Heart left ventricle (tissue), 16 donors: ENCODE measurements around the gene NEFH. TPM values are rescaled to one million over a fixed set of nuclear protein-coding genes. Genes with fewer than 3 reads are reported as not detected.

Experiments used
- ATAC-seq, 4 donors: fragments of 200-7000 bp; cut with Tn5 transposase; one replicate each; pipeline ENCODE4 v1.9.1; 2020 to 2022; ENCODE audit warnings: moderate library complexity in 4 of 4, mild to moderate bottlenecking in 3 of 4, moderate number of reproducible peaks in 1 of 4
- DNase-seq, 5 donors: peaks; one replicate each; pipeline ENCODE4 v3.0.0-alpha.2; 2020
- H3K27ac ChIP-seq, 12 donors: fragments of 200-600 bp; sonication (generic) in 4 of 12; one replicate each; pipeline versions ENCODE4 v1.5.0 to v1.8.0; 2016 to 2022; ENCODE audit warnings: mild to moderate bottlenecking in 2 of 12
- H3K27me3 ChIP-seq, 9 donors: fragments of 200-600 bp; sonication (generic) in 2 of 9; one replicate each; pipeline versions ENCODE4 v1.5.1 to v1.8.0; 2016 to 2022; ENCODE audit warnings: mild to moderate bottlenecking in 3 of 9
- H3K36me3 ChIP-seq, 9 donors: fragments of 200-600 bp; sonication (generic) in 2 of 9; one replicate each; pipeline versions ENCODE4 v1.5.0 to v1.8.0; 2018 to 2022; ENCODE audit warnings: mild to moderate bottlenecking in 2 of 9
- H3K4me1 ChIP-seq, 12 donors: fragments of 200-600 bp; sonication (generic) in 4 of 12; one replicate each; pipeline versions ENCODE4 v1.5.0 to v1.8.0; 2016 to 2022; ENCODE audit warnings: mild to moderate bottlenecking in 3 of 12
- H3K4me3 ChIP-seq, 12 donors: fragments of 200-600 bp; sonication (generic) in 4 of 12; one replicate each; pipeline versions ENCODE4 v1.5.0 to v1.8.0; 2017 to 2022; ENCODE audit warnings: mild to moderate bottlenecking in 9 of 12, moderate library complexity in 4 of 12
- H3K9me3 ChIP-seq, 12 donors: fragments of 200-600 bp; sonication (generic) in 4 of 12; one replicate each; pipeline versions ENCODE4 v1.5.0 to v1.8.0; 2016 to 2022; ENCODE audit warnings: mild to moderate bottlenecking in 1 of 12
- CTCF ChIP-seq, 12 donors: fragments of 200-600 bp; sonication (generic) in 4 of 12; IDR thresholded peaks; one replicate each; pipeline versions ENCODE4 v1.5.0 to v1.8.0; 2018 to 2022; ENCODE audit warnings: antibody characterized with exemption in 12 of 12, mild to moderate bottlenecking in 5 of 12
- POLR2A ChIP-seq, 2 donors: fragments of 450-650 bp; IDR thresholded peaks; one replicate each; pipeline ENCODE4 v1.6.1; 2017; ENCODE audit warnings: antibody characterized with exemption in 2 of 2, mild to moderate bottlenecking in 2 of 2, moderate library complexity in 2 of 2
- WGBS, 4 donors: extraction: QIAGEN DNeasy Blood & Tissue Kit in 2 of 4; methylation state at CpG; one replicate each; pipeline versions ENCODE4 v1.1.5 to v1.1.7; 2013 to 2018; 5-methylcytosine and 5-hydroxymethylcytosine counted together
- intact Hi-C, 10 donors: fragments of 100-400 bp; cut with DNase I; formaldehyde crosslinking; loops; one replicate each; pipeline versions ENCODE4 v1.11.1 to v1.14.2; 2022
- polyA plus RNA-seq, 2 donors: library from polyadenylated mRNA; stranded (reverse); fragments of 200-250 nt; gene quantifications; one replicate each; pipeline ENCODE4 v1.2.3, GENCODE V29; 2013
- total RNA-seq, 9 donors: library from RNA; depleted of rRNA in 2 of 9; stranded (reverse); fragments of >200 nt in 2 of 9; fragmentation: NEBNext Ultra II Directional in 3 of 9; extraction: Animal tissue kit (Norgen Biotek cat#: 25700) in 3 of 9; gene quantifications; one replicate each; pipeline versions ENCODE4 v1.1.0 to v1.2.4, GENCODE V29; 2016 to 2023
- donor health status: ischemic (EF 13 %, LVEDD 7.1; RV severe dilation, severe dysfunction).
- donor health status: healthy with polysubstance abuse.
- donor health status: DM: no; HTN: yes; CAD: no.
- donor health status: DM: no; HTN: no; CAD: no.
- donor health status: ischemic (EF 25% LVEDD 6.9; RV normal size, moderate dysfunction).
- donor health status: ischemic (EF 25% LVEDD 5.7; RV mildly dilated, moderate dysfunction).
- donor health status: healthy.
- donor health status: DM: yes; HTN: yes; CAD: no.
- donor health status: ischemic (EF 35%, LVEDD 5.7; RV mildly dilated, moderate dysfunction).
- donor health status: nonischemic (EF 11% LVEDD 7.7; RV severe dilation, severe dysfunction).
- donor health status: DM: yes; HTN: yes; CAD: no.
- donor health status: PGD.
- donor health status: ischemic (EF 29% LVEDD 5.4; RV normal size, mild dysfunction).
- donor health status: nonischemic (EF 23%, LVEDD 6.1; RV moderate dilation, normal function).

Gene NEFH
- total and polyA plus RNA-seq, 11 donors = 0.07 to 0.51 (median 0.13) TPM; not detected in 1

DNA sequence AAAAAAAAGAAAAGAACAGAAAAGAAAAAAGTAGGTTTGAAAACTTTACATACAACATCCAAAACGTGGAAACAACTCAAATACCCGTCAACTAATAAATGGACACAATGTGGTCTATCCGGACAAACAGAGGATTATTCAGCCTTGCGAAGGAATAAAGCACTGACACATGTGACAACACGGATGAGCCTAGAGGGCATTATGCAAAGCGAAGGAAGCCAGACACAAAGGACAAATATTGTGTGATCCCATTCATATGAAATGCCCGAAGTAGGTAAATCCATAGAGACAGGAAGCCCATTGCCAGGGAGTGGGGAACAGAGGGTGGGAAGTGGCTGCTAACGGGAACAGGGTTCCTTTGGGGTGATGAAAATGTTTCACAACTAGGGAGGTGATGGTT is 29.8 kb upstream of the NEFH start:
- no peak for DNase-seq
- ATAC-seq = no peak
- Histone ChIP-seq H3K4me1 (no peaks in the 10 kb centered on the region), H3K27me3 (no peaks in the 10 kb centered on the region), H3K36me3 (no peaks in the 10 kb centered on the region), H3K4me3 (no peak overlapping the region), H3K27ac (no peak overlapping the region), H3K9me3 (no peaks in the 10 kb centered on the region)
- WGBS, 4 donors = 83 to 88% (median 83%) methylated on average over 8 of the region's 8 CpGs
- intact Hi-C loops = no loop called here
- no peak for TF ChIP-seq CTCF (IDR thresholded peaks at IDR 0.05)
- TF ChIP-seq POLR2A (IDR thresholded peaks at IDR 0.05) = no peak

DNA sequence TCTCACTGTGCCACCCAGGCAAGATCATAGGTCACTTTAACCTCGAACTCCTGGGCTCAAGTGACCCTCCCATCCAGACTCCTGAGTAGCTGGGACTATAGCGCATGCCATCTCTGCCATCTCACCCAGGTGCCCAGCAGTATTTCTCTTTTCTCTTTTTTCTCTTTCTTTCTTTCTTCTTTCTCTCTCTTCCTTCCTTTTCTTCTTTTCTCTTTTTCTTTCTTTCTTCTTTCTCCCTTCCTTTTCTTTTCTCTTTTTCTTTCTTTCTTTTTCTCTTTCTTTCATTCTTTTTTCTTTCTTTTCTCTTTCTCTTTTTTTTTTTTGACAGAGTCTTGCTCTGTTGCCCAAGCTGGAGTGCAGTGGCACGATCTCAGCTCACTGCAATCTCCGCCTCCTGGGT is 28.2 kb upstream of the NEFH start:
- Histone ChIP-seq H3K27ac (no peak overlapping the region), H3K4me1 (no peaks in the 10 kb centered on the region), H3K27me3 (no peaks in the 10 kb centered on the region), H3K4me3 (no peak overlapping the region), H3K36me3 (no peaks in the 10 kb centered on the region), H3K9me3 (no peaks in the 10 kb centered on the region)
- no peak for TF ChIP-seq POLR2A (IDR thresholded peaks at IDR 0.05)
- intact Hi-C loops = no loop called here
- ATAC-seq (no peak), DNase-seq (no peak)
- WGBS, 4 donors = 88 to 95% (median 91%) methylated on average over 4 of the region's 4 CpGs

DNA sequence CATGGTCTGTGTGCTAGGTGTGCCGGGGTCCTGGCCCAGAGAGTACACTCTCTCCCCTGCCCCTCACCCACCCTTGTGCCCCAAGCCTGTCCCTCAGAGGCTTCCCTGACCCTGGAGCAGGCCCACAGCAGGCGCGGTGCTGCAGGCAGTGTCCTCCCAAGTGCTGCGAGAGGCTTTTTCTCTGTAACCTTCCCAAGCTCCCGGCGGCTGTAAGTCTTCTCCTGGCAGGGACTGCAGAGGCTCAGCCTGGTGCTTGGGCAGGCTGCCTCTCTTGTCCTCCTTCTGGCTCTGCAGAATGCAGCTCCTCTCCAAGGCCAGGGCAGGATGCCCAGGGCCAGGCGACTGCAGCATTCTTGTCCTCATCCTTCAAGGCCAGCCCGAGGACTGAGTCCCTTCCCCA is 25.7 kb upstream of the NEFH start:
- intact Hi-C loops = no loop called here
- H3K4me3 ChIP-seq = no peak overlapping the region
- DNase-seq (no peak), ATAC-seq (peak in 1 of 4 donors; percentile 41)
- no peaks in the 10 kb centered on the region for H3K36me3 ChIP-seq
- H3K9me3 ChIP-seq = no peaks in the 10 kb centered on the region
- H3K4me1 ChIP-seq = no peaks in the 10 kb centered on the region
- WGBS, 4 donors = 60 to 67% (median 63%) methylated on average over 7 to 8 of the region's 8 CpGs
- TF ChIP-seq CTCF (IDR thresholded peaks at IDR 0.05) = no peak
- TF ChIP-seq POLR2A (IDR thresholded peaks at IDR 0.05) = no peak
- H3K27me3 ChIP-seq = no peaks in the 10 kb centered on the region
- H3K27ac ChIP-seq = no peak overlapping the region

DNA sequence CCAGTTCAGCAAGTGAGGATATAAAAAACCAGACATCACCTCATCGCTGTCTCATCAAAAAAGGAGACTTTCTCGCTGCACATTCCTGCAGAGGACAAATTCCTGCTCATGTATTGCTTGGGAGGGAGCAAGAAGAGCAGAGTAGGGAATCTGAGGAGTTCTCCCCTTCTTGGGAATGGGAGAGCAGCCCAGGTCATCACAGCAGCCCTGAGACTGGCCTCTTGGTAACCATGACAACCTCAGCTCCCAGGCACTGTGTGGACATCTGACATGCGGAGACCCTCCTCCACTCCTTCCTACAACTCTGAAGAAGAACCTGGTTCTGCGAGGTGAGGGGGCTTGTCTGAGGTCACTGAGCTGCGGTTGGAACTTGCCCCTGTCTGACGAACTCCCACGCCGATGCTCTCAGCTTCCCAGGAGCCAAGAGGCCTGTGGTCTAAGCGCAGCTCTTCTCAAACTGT is 23.8 kb upstream of the NEFH start:
- H3K27me3 ChIP-seq = no peaks in the 10 kb centered on the region
- H3K27ac ChIP-seq = no peak overlapping the region
- no peaks in the 10 kb centered on the region for H3K9me3 ChIP-seq
- ATAC-seq (no peak), DNase-seq (no peak)
- TF ChIP-seq POLR2A (IDR thresholded peaks at IDR 0.05) (no peak), CTCF (IDR thresholded peaks at IDR 0.05) (no peak)
- intact Hi-C loops = no loop called here
- no peaks in the 10 kb centered on the region for H3K36me3 ChIP-seq
- no peaks in the 10 kb centered on the region for H3K4me1 ChIP-seq
- WGBS, 4 donors = 55 to 70% (median 65%) methylated on average over 6 to 9 of the region's 9 CpGs
- H3K4me3 ChIP-seq = no peak overlapping the region

GRCh38 chr22:29457730-29458129 is 22.3 kb upstream of the NEFH start:
- intact Hi-C loops = no loop called here
- no peaks in the 10 kb centered on the region for H3K9me3 ChIP-seq
- no peak overlapping the region for H3K27ac ChIP-seq
- H3K27me3 ChIP-seq = no peaks in the 10 kb centered on the region
- WGBS, 4 donors = 28 to 34% (median 31%) methylated on average over 4 of the region's 4 CpGs
- no peak overlapping the region for H3K4me3 ChIP-seq
- ATAC-seq = peak in 3 of 4 donors; percentile 63 to 71 (median 65)
- no peaks in the 10 kb centered on the region for H3K36me3 ChIP-seq
- no peak for TF ChIP-seq POLR2A (IDR thresholded peaks at IDR 0.05)
- no peak for TF ChIP-seq CTCF (IDR thresholded peaks at IDR 0.05)
- DNase-seq = no peak
- no peaks in the 10 kb centered on the region for H3K4me1 ChIP-seq
